GM19193 (cell line): ENCODE data around the gene KLHDC7B.

Experiments used
- POLR2A ChIP-seq: IDR thresholded peaks from 4 replicates; pipeline ENCODE4 v1.6.1; 2011; ENCODE audit not compliant: insufficient read depth, insufficient read length; ENCODE audit errors: extremely low read depth

Gene KLHDC7B

DNA sequence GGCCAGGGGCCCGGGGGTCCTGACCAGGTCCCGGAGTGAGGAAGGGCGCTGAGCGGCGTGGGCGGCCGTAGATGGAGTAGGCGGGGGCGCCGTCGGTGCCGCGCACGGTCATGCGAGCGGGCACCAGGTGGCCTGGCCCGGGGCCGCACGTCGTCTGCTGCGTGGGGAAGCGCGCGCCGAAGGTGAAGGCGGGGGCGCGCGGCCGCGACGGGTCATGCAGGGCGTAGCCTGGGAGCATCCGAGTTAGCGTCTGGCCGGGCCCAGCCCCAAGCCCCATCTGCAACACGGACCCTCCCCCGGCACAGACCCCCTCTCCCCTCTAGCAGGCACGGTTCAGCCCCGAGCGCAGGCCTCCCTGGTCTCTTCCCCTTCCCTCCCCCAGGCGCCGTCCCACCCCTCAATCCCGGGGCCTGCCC, 14.1 kb upstream of the KLHDC7B start:
- TF ChIP-seq POLR2A: peak; percentile 27

DNA sequence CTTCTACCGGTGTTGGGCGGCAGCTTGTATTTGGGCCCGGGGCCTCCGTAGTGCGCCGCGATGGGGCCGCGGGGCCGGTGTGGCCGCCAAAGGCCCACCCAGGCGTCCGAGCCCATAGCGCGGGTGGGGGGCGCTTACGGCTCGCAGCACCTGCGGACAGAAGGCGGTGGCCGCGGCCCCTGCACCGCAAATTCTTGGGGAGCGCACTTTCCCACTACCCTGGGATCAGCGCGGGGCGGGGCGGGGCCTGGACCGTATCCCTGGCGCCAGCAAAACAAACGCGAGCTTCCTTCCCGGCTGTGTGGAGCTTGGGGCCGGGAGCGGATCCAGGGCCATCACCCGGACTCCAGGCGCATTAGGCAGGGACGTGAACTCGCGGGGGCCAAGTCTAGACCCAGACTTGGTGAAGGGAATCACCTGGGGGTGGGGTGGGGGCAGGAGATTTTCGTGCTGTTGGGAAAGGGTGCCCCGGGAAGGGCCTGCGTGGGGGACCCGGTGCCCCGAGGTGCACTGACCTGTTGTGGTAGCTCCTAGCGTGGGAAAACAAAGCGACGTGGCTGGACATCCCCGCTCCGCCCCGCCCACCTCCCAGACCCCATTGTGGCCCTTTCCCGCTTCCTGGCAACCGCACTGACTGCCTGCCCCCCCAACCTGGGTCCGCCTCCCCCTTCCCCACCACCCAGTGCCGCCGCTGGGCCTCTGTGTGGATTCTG, 13.6 kb upstream of the KLHDC7B start:
- TF ChIP-seq POLR2A: peak; percentile 32

DNA sequence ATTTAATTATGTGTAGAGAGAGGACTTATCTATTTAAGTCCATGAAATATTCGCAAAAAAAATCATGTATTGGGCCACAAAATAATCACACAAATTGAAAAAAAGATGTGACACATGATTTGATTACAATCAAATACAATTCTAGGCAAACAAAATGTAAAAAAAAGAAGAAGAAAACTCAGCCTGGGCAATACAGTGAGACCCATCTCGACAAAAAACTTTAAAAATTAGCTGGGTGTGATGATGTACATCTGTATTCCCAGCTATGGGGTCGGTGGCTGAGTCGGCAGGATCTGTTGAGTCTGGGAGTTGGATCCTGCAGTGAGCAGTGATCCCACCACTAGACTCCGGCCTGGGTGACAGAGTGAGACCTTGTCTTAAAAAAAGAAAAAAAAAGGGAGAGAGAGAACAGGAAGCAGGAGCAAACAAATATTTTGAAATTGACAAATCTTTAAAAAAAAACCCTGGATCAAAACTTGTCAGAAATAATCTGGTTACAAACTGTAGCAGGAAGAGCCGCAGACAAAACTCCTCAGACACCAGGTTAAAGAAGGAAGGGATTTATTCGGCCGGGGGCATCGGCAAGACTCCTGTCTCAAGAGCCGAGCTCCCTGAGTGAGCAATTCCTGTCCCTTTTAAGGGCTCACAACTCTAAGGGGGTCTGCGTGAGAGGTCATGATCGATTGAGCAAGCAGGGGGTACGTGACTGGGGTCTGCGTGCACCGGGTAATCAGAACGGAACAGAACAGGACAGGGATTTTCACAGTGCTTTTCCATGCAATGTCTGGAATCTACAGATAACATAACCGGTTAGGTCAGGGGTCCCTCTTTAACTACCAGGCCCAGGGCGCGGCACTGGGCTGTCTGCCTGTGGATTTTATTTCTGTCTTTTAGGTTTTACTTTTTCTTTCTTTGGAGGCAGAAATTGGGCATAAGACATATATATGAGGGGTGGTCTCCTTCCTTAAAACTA, 12.6 kb upstream of the KLHDC7B start:
- peak; percentile 34 for TF ChIP-seq POLR2A

DNA sequence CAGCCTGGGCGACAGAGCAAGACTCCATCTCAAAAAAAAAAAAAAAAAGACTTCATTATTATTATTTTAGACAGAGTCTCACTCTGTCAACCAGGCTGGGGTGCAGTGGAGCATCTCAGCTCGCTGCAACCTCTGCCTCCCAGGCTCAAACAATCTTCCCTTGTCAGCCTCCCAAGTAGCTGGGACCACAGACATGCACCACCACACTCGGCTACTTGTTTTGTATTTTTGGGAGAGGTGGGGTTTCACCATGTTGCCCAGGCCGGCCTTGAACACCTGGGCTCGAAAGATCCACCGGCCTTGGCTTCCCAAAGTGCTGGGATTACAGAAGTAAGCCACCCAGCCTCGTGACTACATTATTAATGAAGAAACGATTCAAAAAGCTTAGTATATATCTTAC, 10.6 kb upstream of the KLHDC7B start:
- TF ChIP-seq POLR2A: no peak

DNA sequence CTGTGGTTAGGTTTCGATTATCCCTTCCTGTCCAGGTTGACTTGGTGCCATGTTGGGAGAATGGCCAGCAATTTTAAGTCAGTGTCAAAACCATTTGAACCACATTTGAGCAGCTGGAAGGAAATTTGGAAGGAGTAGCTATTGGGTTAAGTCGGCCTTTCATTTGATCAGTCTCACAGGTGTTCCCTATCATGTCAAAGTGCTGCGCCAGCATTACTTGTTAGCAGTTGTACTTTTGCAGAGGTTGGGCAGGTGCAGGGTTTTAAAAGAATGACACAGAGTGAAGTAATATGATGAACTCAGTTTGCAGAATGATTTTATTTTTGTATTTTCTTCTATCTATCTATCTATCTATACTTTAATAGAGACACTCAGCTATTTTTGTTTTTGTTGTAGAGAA, 9.5 kb upstream of the KLHDC7B start:
- TF ChIP-seq POLR2A: no peak

DNA sequence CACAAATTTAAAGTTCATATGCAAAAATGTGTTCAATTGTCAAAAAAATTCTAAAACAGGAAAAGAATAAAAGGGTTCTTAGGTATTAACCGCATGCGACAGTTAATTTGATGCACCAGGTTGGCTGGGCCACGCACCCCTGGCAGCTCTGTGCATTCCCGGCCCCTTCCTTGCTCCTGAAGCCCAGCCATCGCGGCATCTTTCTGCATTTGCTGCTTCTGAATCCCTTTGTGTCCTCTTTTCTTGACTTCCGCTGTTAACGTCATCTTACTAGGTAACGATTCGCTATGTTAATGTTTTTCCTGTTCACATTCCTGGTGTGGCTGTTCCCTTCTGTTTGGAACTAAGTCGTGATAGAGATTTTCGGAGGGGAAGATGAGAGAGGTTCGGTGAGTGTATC, 7.9 kb upstream of the KLHDC7B start:
- TF ChIP-seq POLR2A: no peak

DNA sequence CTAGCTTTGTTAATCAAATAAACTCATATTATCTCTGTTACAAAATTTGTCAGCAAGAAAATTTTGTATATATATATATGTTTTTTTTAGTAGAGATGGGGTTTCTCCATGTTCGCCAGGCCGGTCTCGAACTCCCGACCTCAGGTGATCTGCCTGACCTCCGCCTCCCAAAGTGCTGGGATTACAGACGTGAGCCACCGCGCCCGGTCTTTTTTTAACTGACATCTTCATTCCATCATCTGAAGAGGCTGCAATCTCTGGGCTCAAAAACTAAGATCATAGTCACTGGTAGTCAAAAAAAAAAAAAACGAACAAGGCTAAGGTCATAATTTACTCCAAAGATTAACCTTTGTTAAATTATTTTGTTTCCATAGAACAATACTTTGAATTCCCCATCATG, 5.3 kb upstream of the KLHDC7B start:
- no peak for TF ChIP-seq POLR2A

DNA sequence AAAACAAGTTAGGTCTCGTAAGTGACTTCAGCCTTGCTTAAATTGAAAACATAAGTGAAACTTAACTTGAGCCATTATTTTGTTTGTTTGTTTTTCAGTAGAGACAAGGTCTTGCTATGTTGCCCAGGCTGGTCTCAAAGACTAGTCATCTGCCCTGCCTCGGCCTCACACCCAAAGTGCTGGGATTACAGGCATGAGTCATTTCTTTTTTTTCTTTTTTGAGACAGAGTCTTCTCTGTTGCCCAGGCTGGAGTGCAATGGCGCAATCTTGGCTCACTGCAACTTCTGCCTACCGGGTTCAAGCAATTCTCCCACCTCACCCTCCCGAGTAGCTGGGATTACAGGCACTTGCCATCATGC, 4.1 kb upstream of the KLHDC7B start:
- peak; percentile 37 for TF ChIP-seq POLR2A

DNA sequence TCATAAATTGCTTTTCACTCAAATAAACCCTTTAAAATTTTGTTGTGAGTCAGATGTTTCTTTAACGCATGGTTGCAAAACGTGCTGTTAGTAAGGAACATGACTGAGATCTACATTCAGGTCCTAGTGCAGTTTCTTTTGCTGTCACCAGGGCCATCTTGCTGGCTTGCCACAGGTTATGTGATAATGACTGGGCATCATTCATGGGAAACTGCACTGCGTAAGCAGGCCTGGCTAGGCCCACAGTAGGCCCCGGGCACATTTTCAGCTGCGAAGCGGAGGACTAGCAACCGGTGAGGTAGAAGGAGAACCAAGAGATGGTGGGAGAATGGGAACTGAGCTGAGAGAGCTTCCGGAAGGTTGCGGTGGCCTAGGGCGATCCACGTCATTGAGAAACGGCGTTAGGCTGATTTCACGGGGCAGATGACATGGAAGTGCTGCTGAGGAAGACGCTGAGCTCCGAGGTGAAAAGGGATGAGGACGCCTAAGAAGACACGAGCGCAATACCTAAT, 3.2 kb upstream of the KLHDC7B start:
- TF ChIP-seq POLR2A: peak; percentile 68

DNA sequence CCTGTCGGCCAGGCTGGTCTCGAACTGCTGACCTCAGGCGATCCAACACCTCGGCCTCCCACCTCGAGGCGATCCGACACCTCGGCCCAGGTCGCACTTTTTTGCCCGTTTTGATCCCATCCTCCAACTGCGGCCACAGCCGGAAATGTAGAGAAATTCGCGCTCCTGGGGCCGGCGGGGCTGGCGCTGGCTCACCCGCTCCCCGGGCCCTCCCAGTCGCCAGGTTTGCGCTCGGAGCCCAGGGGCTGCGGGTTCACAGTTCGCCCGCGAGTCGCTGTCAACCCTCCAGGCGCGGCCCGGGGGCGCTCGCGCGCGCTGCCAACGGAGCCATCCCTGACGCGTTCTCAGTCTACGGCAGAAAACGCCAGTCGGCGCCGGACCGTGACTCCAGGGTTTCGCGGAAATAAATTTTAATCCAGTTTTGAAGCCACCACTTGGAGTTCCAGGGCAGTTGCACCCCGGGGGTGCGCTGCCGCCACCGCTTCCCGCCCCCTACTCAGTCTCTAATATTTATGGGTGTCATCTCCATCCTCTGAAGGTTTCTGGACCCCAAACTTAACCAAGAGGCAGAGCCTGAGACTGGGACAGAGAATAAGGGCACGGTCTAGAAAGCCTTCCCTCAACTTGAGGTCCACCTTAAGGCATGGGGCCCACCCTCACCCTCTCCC, 1.5 kb upstream of the KLHDC7B start:
- peak; percentile 60 for TF ChIP-seq POLR2A

DNA sequence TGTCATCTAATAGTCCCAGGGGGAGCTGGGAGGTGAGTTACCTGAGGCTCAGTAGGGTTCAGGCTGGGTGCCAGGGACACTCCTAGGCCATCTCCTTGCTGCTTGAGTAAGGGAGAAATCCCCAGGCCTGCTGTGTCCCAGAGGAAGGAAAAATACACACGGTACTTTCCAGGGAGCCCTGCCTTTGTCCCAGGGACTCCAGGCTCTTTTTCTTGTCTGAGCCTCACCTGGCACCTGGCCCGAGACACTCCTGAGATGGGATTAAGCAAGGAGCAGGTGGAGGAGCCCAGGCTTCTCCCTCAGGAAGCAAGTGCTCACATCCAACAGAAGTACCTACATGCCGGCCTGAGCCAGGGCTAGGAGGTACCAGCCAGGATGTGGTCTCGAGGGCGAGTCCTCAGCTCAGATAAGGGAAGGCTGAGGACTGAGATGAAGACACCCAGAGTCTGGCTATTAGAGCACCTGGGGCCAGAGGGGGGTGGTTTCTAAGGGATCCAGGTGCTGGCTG, 899 bp upstream of the KLHDC7B start:
- TF ChIP-seq POLR2A: no peak

DNA sequence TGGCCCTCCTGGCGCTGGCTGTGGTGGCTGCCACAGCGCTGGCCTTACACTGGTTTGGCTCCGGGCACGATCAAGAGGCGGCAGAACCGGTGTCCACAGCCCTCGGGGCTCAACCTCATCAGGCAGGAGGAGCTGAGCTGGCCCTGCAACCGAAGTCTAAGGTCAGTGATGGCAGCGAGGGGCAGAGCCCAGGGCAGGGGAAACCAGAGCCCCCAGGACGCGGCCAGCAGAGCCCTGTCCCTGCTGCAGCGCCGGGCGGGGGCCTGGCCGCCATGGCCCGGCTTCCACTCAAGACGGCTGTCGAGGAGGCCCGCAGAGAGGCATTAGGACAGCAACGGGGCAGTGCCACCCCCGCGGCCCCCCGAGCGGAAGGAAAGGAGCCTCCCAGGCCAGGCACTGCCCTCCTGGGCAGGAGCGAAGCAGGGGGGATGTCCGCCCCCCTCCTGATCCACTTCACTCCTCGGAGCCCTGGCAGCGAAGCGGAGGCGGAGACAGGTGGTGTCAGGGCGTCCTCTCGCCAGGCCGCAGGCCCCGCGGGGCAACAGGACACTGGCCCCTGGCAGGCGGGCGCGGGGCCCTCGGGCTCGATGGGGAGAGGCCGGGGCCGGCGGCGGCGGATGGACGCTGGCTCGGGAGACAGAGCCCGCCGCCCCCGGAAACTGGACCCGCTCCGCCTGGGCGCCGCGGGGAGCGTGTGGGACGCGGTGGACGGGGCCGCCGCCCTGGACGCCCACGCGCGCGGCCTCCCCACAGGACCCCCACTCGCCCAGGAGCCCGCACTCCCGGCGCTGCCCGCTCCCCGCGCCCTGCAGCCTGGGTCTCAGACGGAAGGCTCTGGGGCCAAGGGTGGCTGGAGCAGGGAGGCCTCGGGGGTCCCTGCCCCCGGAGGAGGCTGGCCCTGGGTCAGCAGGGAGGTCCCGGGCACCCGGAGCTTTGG, 895 bp downstream of the KLHDC7B start:
- TF ChIP-seq POLR2A: no peak

DNA sequence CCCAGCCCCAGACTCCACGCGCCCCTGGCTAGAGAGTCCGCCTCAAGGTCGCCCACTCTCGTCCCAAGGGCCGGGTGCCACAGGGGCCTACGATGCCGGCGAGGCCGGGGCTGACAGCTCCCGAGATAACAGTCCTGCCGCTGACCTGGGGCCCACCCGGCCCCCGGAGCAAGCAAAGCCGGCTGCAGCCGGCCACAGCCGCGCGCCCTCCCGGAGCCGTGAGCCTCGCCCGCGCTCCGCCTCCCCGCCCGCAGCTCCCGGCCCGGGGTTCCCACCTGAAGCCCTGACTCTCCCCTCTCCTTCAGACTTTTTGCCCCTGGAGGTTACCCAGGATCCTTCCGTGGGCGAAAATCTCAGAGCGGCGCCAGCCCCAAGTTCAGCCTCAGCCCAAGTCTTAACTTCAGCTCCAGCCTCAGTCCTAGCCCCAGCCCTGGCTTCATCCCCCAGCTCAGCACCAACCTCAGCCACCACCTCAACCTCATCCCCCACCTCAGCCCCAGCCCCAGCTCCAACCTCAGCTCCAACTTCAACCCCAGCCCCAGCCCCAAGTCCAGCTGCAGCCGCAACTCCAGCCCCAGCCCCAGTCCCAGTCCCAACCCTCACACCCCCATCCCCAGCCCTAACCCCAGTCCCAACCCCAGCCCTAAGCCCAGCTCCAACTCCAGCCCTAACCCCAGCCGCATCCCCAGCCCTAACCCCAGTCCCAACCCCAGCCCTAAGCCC, 1.7 kb downstream of the KLHDC7B start:
- TF ChIP-seq POLR2A: no peak

DNA sequence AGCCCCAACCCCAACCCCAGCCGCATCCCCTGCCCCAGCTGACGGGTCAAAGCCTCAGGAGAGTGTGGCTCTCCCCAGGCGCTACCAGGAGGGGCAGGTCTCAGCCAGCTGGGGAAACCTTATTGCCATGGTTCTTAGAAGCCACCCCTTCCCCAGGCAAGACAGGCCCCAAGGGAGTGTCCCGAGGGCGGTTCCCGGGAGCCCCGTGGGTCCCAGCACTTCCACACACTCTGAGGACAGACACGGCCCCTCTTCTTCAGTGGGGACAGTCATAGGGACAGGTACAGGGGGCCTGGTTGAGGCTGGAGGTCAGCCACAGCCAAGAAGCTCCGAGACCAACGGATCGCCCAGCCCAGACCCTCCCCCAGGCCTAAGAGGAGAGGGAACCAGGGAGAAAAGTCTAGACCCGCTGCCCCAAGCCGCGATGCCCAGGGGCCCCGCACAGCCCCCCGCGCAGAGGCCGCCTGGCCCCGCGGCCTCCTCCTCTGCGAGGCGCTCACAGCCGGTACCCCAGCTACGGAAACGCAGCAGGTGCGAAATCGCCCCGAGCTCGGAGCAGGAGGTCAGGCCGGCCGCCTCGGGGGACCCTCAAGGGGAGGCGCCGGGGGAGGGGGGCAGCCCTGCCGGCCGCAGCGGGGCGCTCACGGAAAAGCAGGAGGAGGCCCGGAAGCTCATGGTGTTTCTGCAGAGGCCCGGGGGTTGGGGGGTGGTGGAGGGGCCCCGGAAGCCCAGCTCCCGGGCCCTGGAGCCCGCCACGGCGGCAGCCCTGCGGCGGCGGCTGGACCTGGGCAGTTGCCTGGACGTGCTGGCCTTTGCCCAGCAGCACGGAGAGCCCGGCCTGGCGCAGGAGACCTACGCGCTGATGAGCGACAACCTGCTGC, 2.6 kb downstream of the KLHDC7B start:
- peak; percentile 71 for TF ChIP-seq POLR2A
